Vagina (tissue), 2 donors: ENCODE results near the gene CNTN1.

Source experiments
- POLR2A ChIP-seq, 2 donors: fragments of 450-650 bp; IDR thresholded peaks; one replicate each; pipeline ENCODE4 v1.6.1; 2017; ENCODE audit warnings: antibody characterized with exemption in 2 of 2, mild to moderate bottlenecking in 2 of 2, moderate library complexity in 2 of 2
- TF ChIP-seq, protein P1 (sequence below), 3 experiments: fragments of 450-650 bp in 2 of 3; fragments of 200-600 bp in 1 of 3; sonication (generic) in 1 of 3; IDR thresholded peaks; one replicate each; pipeline ENCODE4 v1.5.1; 2017 to 2019; ENCODE audit warnings: antibody characterized with exemption in 3 of 3, mild to moderate bottlenecking in 2 of 3, moderate library complexity in 2 of 3

DNA sequence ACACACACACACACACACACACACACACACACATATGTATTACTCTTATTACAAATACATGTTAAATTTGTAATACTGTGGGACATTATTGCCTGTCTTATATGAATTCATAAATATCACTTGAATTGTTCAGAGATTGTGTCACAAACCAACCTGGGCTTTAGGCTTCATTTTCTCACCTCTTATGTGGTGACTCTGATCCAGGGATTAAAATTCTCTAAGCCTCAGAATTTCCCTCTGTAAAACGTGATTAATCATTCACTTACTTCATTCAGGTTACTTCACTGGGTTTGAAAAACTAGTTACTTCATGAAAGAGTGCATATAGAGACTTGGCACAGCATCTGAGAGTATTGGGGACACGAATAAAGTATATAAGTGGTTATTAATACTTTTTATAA is 255.6 kb downstream of the CNTN1 start:
- TF ChIP-seq, protein P1, sequence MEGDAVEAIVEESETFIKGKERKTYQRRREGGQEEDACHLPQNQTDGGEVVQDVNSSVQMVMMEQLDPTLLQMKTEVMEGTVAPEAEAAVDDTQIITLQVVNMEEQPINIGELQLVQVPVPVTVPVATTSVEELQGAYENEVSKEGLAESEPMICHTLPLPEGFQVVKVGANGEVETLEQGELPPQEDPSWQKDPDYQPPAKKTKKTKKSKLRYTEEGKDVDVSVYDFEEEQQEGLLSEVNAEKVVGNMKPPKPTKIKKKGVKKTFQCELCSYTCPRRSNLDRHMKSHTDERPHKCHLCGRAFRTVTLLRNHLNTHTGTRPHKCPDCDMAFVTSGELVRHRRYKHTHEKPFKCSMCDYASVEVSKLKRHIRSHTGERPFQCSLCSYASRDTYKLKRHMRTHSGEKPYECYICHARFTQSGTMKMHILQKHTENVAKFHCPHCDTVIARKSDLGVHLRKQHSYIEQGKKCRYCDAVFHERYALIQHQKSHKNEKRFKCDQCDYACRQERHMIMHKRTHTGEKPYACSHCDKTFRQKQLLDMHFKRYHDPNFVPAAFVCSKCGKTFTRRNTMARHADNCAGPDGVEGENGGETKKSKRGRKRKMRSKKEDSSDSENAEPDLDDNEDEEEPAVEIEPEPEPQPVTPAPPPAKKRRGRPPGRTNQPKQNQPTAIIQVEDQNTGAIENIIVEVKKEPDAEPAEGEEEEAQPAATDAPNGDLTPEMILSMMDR (IDR thresholded peaks at IDR 0.05): no peak
- no peak for TF ChIP-seq POLR2A (IDR thresholded peaks at IDR 0.05)
